Adipocyte (in vitro differentiated cells): ENCODE results near the gene WNT8A.

ENCODE experiments used
- DNase-seq: peaks from one replicate; pipeline ENCODE4 v3.0.0-alpha.2; 2015; ENCODE audit warnings: low read depth
- H3K27me3 ChIP-seq: replicated peaks from 2 replicates; pipeline ENCODE4 v1.7.0; 2013; ENCODE audit warnings: mild to moderate bottlenecking, low read length, moderate library complexity; ENCODE audit not compliant: control insufficient read depth, insufficient read depth
- H3K36me3 ChIP-seq: 2 replicates; pipeline ENCODE4 v1.7.0; 2013; ENCODE audit warnings: low read length, mild to moderate bottlenecking, moderate library complexity; ENCODE audit not compliant: control insufficient read depth, insufficient read depth, severe bottlenecking
- H3K4me1 ChIP-seq: 2 replicates; pipeline ENCODE4 v1.7.0; 2013; ENCODE audit warnings: mild to moderate bottlenecking, low read length, moderate library complexity; ENCODE audit not compliant: control insufficient read depth, insufficient read depth
- H3K4me3 ChIP-seq: 2 replicates; pipeline ENCODE4 v1.7.0; 2013; ENCODE audit warnings: mild to moderate bottlenecking, low read length, moderate library complexity
- H3K9ac ChIP-seq: 2 replicates; pipeline ENCODE4 v1.7.0; 2013; ENCODE audit warnings: mild to moderate bottlenecking, low read length, moderate library complexity
- H3K9me3 ChIP-seq: 2 replicates; pipeline ENCODE4 v1.7.0; 2013; ENCODE audit warnings: mild to moderate bottlenecking, low read length, moderate library complexity; ENCODE audit not compliant: control insufficient read depth

The WNT8A gene

DNA sequence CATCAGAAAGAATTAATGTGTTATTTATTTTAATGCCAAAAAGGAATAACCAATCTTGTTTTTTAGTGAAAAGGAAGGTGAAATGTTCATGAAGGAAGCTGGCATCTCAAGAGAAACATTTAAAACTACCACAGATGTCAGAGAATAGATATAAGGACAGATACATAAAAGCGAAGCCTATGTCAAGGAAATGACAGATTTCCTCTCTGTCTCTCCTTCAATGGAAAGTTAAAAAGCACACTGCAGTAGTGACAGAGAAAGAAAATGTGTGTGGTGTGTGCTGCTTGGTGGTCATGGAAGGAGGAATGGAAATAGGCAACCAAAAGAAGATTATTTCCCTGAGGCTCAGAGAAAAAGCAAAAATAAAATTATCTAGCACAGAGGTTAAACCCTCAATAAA is 9.2 kb downstream of the WNT8A start:
- DNase-seq: no peak
- Histone ChIP-seq H3K9ac (no peak overlapping the region), H3K36me3 (no peaks in the 10 kb centered on the region), H3K4me1 (no peaks in the 10 kb centered on the region), H3K9me3 (no peaks in the 10 kb centered on the region), H3K4me3 (no peak overlapping the region), H3K27me3 (peaks cover 76% of the 10 kb centered on the region)

DNA sequence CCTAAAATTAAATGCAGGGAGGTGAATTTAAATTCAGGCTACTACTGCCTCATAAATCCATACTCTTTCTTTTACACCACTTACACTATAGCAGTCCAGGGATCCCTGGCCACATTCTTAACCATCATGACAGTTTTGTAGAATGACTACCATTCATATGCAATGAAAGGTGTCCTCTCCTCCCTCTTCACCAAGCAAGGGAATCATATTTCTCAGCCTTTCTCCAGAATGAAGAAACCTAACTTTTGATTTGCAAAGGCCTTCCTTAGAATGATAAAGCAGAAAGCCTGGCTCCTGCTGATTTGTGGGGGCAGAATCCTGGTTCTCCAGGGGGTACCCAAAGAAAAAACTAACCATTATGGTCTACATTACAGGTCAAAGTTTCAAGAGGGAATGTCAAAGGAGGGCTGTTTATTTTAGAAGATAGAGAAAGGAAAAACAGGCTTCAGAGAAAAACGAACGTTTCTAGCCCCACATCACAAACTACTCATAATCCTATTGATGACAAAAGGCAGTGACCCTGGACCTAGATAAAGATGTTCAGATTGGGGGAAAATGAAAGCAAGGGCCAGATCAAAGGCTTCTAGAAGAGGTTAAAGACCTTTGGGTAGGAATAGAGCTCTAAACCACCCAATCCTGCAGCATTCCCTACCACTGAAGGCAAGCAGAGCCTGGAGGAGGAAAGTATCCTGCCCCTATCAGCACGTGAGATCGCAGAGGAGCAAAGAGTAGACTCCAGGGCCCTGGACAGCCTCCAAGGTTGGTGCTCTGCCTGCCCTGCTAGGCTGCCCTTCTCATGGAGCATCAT is 11.5 kb downstream of the WNT8A start:
- H3K36me3 ChIP-seq: no peaks in the 10 kb centered on the region
- H3K4me1 ChIP-seq: no peaks in the 10 kb centered on the region
- DNase-seq: no peak
- no peaks in the 10 kb centered on the region for H3K9me3 ChIP-seq
- H3K4me3 ChIP-seq: no peak overlapping the region
- peaks cover 68% of the 10 kb centered on the region for H3K27me3 ChIP-seq
- no peak overlapping the region for H3K9ac ChIP-seq

DNA sequence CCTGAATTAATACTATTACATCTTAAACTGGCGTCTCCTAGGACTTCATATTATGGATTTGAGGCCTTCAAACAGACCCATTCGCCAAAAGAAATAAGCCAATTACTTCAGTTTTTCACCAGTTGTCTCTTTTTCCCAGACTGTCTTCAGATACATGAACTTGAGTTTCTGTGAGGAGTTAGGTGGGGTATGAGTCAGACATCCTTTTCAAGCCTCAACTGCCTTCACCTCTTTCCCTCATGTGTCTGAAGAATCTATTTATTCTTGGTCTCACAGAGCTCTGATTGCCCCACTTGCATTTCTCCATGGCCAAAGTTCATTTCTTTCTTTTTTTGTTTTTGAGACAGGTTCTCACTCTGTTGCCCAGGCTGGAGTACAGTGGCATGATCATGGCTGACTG is 12.5 kb downstream of the WNT8A start:
- Histone ChIP-seq H3K9ac (no peak overlapping the region), H3K4me3 (no peak overlapping the region), H3K27me3 (peaks cover 67% of the 10 kb centered on the region), H3K36me3 (no peaks in the 10 kb centered on the region), H3K4me1 (no peaks in the 10 kb centered on the region), H3K9me3 (no peaks in the 10 kb centered on the region)
- DNase-seq: no peak

DNA sequence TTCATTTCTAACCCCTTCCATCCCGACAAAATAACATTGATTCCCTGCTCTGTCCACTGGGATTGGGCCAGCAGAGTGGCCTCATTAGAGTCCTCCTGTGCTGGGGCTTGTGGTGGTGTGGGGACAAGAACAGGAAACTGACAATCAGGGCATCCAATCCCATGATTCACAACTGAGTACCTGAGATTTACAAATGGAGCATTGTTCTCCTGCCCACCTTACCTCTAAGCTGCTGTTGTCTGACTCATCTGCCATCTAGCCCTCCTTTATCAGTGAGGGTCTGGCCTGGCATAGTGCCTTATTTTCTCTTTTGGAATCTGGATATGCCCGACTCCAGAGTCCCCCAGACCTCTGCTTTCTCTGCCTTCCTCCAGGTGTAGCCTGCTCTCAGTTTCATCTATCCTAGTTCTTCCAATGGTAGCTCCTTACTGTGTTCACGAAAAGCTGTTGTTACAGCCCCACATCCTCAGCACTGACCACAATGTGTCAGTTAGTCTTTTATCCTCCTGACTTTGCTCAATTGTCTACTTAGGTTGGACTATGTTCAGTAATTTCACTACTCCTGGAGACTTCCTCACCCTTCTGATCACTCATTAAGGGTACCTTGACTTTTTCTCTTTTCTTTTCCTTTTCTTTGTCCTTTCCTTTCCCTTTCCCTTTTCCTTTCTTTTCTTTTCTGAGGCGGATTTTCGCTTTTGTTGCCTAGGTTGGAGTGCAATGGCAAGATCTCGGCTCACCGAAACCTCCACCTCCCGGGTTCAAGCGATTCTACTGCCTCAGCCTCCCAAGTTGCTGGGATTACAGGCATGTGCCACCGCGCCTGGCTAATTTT is 13.4 kb downstream of the WNT8A start:
- DNase-seq: no peak
- Histone ChIP-seq H3K9ac (no peak overlapping the region), H3K27me3 (peaks cover 67% of the 10 kb centered on the region), H3K36me3 (no peaks in the 10 kb centered on the region), H3K4me1 (no peaks in the 10 kb centered on the region), H3K4me3 (no peak overlapping the region), H3K9me3 (no peaks in the 10 kb centered on the region)

DNA sequence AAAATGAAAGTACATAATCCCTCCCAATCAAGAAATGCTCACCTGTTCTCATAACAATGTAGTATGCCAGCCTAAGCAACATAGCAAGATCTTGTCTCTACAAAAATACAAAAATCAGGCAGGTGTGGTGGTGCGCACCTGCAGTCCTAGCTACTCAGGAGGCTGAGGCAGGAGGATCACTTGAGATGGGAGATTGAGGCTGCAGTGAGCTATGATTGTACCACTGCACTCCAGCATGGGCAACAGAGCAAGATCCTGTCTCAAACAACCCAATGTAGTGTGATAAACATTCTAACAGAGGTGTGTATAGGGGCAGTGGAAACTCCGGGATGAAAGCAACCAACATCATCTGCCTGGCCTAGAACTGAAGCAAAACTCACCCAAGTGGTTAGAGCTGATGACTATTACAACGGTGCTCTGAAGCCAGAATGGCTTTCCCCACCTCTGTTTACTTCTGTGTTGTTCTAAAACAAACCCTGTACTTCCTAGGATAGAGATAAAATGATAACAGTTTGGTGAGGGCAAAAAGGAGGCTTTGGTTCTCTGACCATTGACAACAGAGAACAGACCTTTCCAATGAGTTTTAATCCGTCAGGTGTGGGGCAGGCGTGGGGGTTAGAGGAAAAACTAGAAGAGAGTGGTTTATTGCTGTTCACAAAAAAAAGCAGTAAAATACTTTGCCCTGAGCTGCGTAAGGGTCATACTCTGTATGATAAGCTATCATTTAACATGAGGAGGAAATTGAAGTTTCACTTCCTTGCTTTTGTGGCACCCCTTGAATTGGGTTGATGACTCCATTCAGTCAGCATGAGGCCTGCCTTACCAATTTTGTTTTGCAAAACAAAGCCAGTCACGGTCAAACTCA is 18.9 kb downstream of the WNT8A start:
- Histone ChIP-seq H3K4me1 (no peaks in the 10 kb centered on the region), H3K9ac (no peak overlapping the region), H3K4me3 (no peak overlapping the region), H3K36me3 (no peaks in the 10 kb centered on the region), H3K9me3 (no peaks in the 10 kb centered on the region), H3K27me3 (peaks cover 31% of the 10 kb centered on the region)
- no peak for DNase-seq

DNA sequence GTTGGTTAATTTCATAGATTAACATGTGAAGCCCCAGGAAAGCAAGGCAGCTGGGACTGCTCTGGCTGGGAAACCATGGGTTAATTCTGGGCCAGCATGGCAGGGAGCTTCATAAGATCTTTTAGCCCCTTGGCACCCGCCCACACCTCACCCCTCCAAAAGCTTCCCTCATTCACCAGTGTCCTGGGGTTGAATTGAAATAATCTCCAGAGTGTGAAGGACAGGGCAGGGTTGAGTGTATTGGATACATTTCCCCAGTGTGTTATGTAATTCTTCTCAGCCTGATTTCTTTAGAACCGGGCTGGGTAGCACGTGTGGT is 19.4 kb downstream of the WNT8A start:
- Histone ChIP-seq H3K27me3 (peaks cover 31% of the 10 kb centered on the region), H3K9ac (no peak overlapping the region), H3K4me3 (no peak overlapping the region), H3K36me3 (no peaks in the 10 kb centered on the region), H3K4me1 (no peaks in the 10 kb centered on the region), H3K9me3 (no peaks in the 10 kb centered on the region)
- no peak for DNase-seq

DNA sequence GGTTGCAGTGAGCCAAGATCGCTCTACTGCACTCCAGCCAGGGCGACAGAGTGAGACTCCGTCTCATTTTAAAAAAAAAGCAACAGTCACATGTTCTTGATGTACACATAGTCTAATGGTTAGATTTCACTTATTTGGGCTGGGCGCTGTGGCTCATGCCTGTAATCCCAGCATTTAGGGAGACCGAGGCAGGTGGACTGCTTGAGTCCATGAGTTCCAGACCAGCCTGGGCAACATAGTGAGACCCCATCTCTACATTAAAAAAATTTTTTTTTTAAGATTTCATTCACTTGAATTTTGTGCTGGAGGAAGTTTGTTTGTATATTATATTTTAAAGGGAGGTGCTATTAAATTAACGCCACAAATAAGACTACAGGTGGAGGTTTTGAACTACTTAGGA is 21.9 kb downstream of the WNT8A start:
- Histone ChIP-seq H3K27me3 (peaks cover 23% of the 10 kb centered on the region), H3K9me3 (no peaks in the 10 kb centered on the region), H3K4me1 (no peaks in the 10 kb centered on the region), H3K9ac (no peak overlapping the region), H3K36me3 (no peaks in the 10 kb centered on the region), H3K4me3 (no peak overlapping the region)
- no peak for DNase-seq

DNA sequence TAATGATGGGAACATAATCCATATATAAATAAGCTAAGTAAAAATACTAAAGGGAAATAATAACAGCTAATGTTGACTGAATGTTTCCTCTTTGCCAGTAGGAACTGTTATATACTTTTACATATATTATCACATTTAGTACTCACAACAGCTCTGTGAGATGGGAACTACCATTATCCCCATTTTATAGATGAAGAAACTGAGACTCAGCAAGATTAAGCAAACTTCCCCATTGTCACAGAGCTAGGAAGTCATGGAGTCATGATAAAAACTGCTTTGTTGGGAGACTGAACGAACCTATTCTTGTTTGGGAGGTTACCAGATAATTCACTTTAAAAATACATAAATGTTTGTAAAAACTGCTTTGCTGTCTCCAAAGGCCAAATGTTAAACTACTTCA is 23.4 kb downstream of the WNT8A start:
- H3K27me3 ChIP-seq: peaks cover 10% of the 10 kb centered on the region
- H3K36me3 ChIP-seq: no peaks in the 10 kb centered on the region
- no peak overlapping the region for H3K9ac ChIP-seq
- no peak overlapping the region for H3K4me3 ChIP-seq
- DNase-seq: no peak
- H3K9me3 ChIP-seq: no peaks in the 10 kb centered on the region
- H3K4me1 ChIP-seq: no peaks in the 10 kb centered on the region

DNA sequence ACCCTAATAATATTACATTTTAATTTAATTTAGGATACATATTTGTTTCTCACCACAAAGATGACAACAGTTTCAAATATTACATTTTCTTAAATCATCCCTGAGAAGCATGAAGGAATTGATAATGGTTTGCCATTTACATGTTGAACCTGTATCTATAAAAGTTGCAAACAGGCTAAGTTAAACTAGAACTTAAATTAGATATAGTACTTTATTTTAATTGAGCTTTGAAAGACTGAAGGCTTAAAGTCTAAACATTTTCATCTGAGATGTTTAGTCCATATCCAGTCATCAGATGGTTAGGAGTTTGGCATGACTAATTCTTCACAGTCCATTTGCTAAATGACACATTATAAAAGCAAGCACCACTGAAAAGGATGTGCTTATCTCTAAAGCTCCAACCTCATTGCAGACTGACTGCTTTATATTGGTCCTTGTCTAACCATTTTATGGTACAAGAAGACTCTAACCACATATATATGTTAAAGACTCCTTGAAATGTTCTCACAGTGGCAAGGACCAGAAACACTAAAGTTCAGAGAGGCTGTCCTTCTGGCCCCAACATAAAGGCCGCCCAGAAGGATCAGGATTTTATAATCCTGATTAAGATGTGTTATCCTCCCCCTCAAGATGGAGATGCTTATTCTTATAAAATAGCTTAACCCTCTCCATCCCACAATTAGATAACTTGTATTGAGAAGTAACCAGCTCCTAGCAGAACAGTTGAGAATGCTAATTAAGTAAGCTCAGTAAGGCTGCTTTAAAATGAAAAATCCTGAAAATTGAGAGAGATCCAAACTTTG is 25.8 kb downstream of the WNT8A start:
- H3K36me3 ChIP-seq: no peaks in the 10 kb centered on the region
- H3K27me3 ChIP-seq: no peaks in the 10 kb centered on the region
- no peak overlapping the region for H3K9ac ChIP-seq
- no peak overlapping the region for H3K4me3 ChIP-seq
- H3K4me1 ChIP-seq: no peaks in the 10 kb centered on the region
- no peaks in the 10 kb centered on the region for H3K9me3 ChIP-seq
- DNase-seq: no peak

DNA sequence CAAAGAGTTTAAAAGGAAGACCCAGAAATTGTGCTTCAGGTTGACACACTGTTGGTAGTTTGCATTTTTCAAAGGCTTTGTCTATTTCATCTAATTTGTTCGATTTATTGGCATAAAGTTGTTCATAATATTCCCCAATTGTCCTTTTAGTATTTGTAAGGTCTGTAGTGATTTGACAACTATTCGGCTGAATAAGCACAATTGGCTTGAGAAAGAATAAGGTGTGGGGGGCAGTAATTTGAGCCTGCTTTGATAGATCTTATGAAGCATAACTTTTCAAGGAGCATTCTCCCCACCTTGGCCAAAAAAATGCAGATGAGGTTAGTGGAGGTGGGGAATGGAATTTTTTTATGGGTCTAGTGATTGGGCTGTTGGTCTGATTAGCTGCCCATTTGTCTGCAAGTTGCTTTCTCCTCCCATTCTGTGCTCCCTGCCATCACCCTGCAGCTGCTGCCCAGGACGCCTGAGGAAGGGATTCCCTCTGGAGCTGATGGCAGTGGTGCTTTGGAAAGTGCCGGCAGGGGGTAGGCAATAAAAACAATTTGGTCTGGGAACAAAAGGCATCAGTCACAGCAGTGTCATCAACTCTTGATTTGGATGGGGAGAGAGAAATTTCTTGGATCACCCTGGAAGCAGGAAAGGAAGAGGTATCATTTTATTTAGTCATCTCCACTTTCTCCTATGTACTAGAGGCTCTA is 26.6 kb downstream of the WNT8A start:
- Histone ChIP-seq H3K4me1 (no peaks in the 10 kb centered on the region), H3K36me3 (no peaks in the 10 kb centered on the region)
- DNase-seq: no peak

More for the DNA sequence above, 26.6 kb downstream of the WNT8A start:
- H3K27me3 ChIP-seq: no peaks in the 10 kb centered on the region
- no peak overlapping the region for H3K4me3 ChIP-seq
- no peaks in the 10 kb centered on the region for H3K9me3 ChIP-seq
- H3K9ac ChIP-seq: no peak overlapping the region
